HCT116 (cell line): ENCODE data around the gene MKNK1. TPM values are rescaled to one million over a fixed set of nuclear protein-coding genes. Genes with fewer than 3 reads are reported as not detected.

Experiments used
- ATAC-seq: fragments of 200-7000 bp; cut with Tn5 transposase; 2 replicates; pipeline ENCODE4 v1.9.1; 2020; ENCODE audit warnings: mild to moderate bottlenecking, moderate library complexity
- BruUV-seq: library from RNA; stranded (reverse); fragments of 400-500 nt; replicated peaks from 2 replicates; lab custom pipeline; 2021; lab: Mats Ljungman, UMichigan
- CTCF ChIA-PET: fragments of 300-600 bp; sonication (Branson Sonifier 250); formaldehyde crosslinking; loops from one replicate; lab custom pipeline; 2021; ENCODE audit warnings: antibody characterized with exemption; lab: Charles Lee
- POLR2A ChIA-PET: fragments of 300-600, 350-600 bp; sonication (Branson Sonifier 250); formaldehyde crosslinking; loops from one replicate; lab custom pipeline; 2021; ENCODE audit warnings: antibody characterized with exemption; lab: Charles Lee
- RAD21 ChIA-PET, 2 experiments: fragments of 300-600 bp; sonication (Branson Sonifier 250); formaldehyde crosslinking; loops; one replicate each; lab custom pipeline; 2023; ENCODE audit warnings: low total read pairs in 2 of 2; ENCODE audit not compliant: uncharacterized antibody in 2 of 2, unreplicated experiment in 2 of 2, low non-redundant PET in 1 of 2; lab: Charles Lee
- DNase-seq: peaks from one replicate; pipeline ENCODE4 v3.0.0-alpha.2; 2010; ENCODE audit warnings: low read depth, low spot score
- H2AFZ ChIP-seq: fragments of 200-600 bp; shearing (Covaris generic), sonication (generic); 2 replicates; pipeline ENCODE4 v1.6.1; 2017; ENCODE audit warnings: low read depth, mixed run types, mixed read lengths, antibody characterized with exemption, low read length; ENCODE audit not compliant: poor library complexity, severe bottlenecking
- H3K27ac ChIP-seq: 2 replicates; pipeline ENCODE4 v1.5.1; 2012; ENCODE audit warnings: low read depth, low read length
- H3K27me3 ChIP-seq: fragments of 200-600 bp; sonication (generic); 2 replicates; pipeline ENCODE4 v1.6.1; 2016; ENCODE audit warnings: mixed run types, low read length, mixed read lengths; ENCODE audit not compliant: insufficient read depth
- H3K36me3 ChIP-seq, 2 experiments: fragments of 200-500 bp in 1 of 2; fragments of 200-600 bp in 1 of 2; sonication (Bioruptor generic) in 1 of 2; sonication (generic) in 1 of 2; 2 replicates each; pipeline versions ENCODE4 v1.5.1 to v1.6.1; 2014 to 2016; ENCODE audit warnings: low read length in 2 of 2, inconsistent platforms in 1 of 2, mixed read lengths in 1 of 2, mixed run types in 1 of 2; ENCODE audit not compliant: insufficient read depth in 2 of 2, control insufficient read depth in 1 of 2
- H3K4me1 ChIP-seq, 2 experiments: fragments of 200-600 bp in 1 of 2; sonication (generic) in 1 of 2; 2 replicates each; pipeline versions ENCODE4 v1.5.1 to v1.6.1; 2012 to 2017; ENCODE audit warnings: low read length in 2 of 2, inconsistent platforms in 1 of 2, mild to moderate bottlenecking in 1 of 2, mixed read lengths in 1 of 2, mixed run types in 1 of 2, moderate library complexity in 1 of 2; ENCODE audit not compliant: insufficient read depth in 2 of 2, control insufficient read depth in 1 of 2
- H3K4me2 ChIP-seq: fragments of 200-600 bp; sonication (generic); 2 replicates; pipeline ENCODE4 v1.6.1; 2017; ENCODE audit warnings: mixed run types, low read length, mixed read lengths
- H3K4me3 ChIP-seq, 2 experiments: fragments of 200-600 bp in 1 of 2; sonication (generic) in 1 of 2; replicated peaks in 1 of 2; 2 replicates each; pipeline ENCODE4 v1.5.1; 2011 to 2016; ENCODE audit warnings: low read length in 2 of 2, control low read depth in 1 of 2, low read depth in 1 of 2, mild to moderate bottlenecking in 1 of 2, mixed read lengths in 1 of 2, mixed run types in 1 of 2
- H3K79me2 ChIP-seq: fragments of 200-600 bp; sonication (generic); 2 replicates; pipeline ENCODE4 v1.6.1; 2017; ENCODE audit warnings: mild to moderate bottlenecking, mixed run types, low read length, moderate library complexity, mixed read lengths; ENCODE audit not compliant: insufficient read depth
- H3K9ac ChIP-seq: fragments of 200-600 bp; sonication (generic); 2 replicates; pipeline ENCODE4 v1.6.1; 2016; ENCODE audit warnings: low read length, mixed read lengths
- H3K9me2 ChIP-seq: fragments of 200-600 bp; sonication (generic), shearing (Covaris generic); 2 replicates; pipeline ENCODE4 v1.6.1; 2017; ENCODE audit warnings: mixed run types, mild to moderate bottlenecking, moderate library complexity; ENCODE audit not compliant: insufficient read depth
- H3K9me3 ChIP-seq, 2 experiments: fragments of 200-500 bp in 1 of 2; fragments of 200-600 bp in 1 of 2; sonication (Bioruptor generic) in 1 of 2; sonication (generic) in 1 of 2; 2 replicates each; pipeline ENCODE4 v1.6.1; 2014 to 2017; ENCODE audit warnings: low read length in 2 of 2, mixed read lengths in 2 of 2, inconsistent platforms in 1 of 2, low read depth in 1 of 2, mild to moderate bottlenecking in 1 of 2, mixed run types in 1 of 2, moderate library complexity in 1 of 2; ENCODE audit not compliant: control insufficient read depth in 1 of 2, insufficient read depth in 1 of 2
- H4K20me1 ChIP-seq: fragments of 200-600 bp; sonication (generic), shearing (Covaris generic); 2 replicates; pipeline ENCODE4 v1.6.1; 2017; ENCODE audit warnings: mixed run types, mild to moderate bottlenecking, moderate library complexity; ENCODE audit not compliant: insufficient read depth
- CEBPB ChIP-seq: IDR thresholded peaks from 2 replicates; pipeline ENCODE4 v1.6.1; 2012; ENCODE audit warnings: low read depth
- FOSL1 ChIP-seq: IDR thresholded peaks from 2 replicates; pipeline ENCODE4 v1.6.1; 2012; ENCODE audit warnings: low read depth
- POLR2A ChIP-seq: IDR thresholded peaks from 2 replicates; pipeline ENCODE4 v1.7.0; 2011; ENCODE audit warnings: borderline replicate concordance; ENCODE audit not compliant: insufficient read depth, insufficient read length; ENCODE audit errors: extremely low read depth
- POLR2AphosphoS5 ChIP-seq: IDR thresholded peaks from 2 replicates; pipeline ENCODE4 v1.6.1; 2011; ENCODE audit warnings: mild to moderate bottlenecking, low read depth, low read length, moderate library complexity
- SP1 ChIP-seq: IDR thresholded peaks from 2 replicates; pipeline ENCODE4 v1.6.1; 2012; ENCODE audit warnings: low read depth
- TCF7L2 ChIP-seq: IDR thresholded peaks from 2 replicates; pipeline ENCODE4 v1.7.0; 2011; ENCODE audit warnings: borderline replicate concordance, inconsistent platforms; ENCODE audit not compliant: insufficient read depth, insufficient read length; ENCODE audit errors: extremely low read depth
- ZFX ChIP-seq: fragments of 450-650 bp; IDR thresholded peaks from 2 replicates; pipeline ENCODE4 v1.6.1; 2017
- intact Hi-C: fragments of 100-400 bp; cut with micrococcal nuclease; formaldehyde crosslinking; loops from 2 replicates; pipeline ENCODE4 v1.10.0; 2022
- total RNA-seq: library from RNA; stranded (reverse); gene quantifications from one replicate; pipeline ENCODE4 v1.2.1, GENCODE V29; 2021; ENCODE audit not compliant: unreplicated experiment
- TF ChIP-seq, protein P1 (sequence below), 3 experiments: fragments of 200-600 bp in 1 of 3; sonication (generic) in 1 of 3; IDR thresholded peaks in 2 of 3; conservative IDR thresholded peaks in 1 of 3; 2 replicates each; pipeline ENCODE4 v1.5.1; 2012 to 2017; ENCODE audit warnings: low read depth in 2 of 3, low read length in 2 of 3, antibody characterized with exemption in 1 of 3, borderline replicate concordance in 1 of 3, control low read depth in 1 of 3, mild to moderate bottlenecking in 1 of 3, mixed read lengths in 1 of 3, mixed run types in 1 of 3, moderate library complexity in 1 of 3; ENCODE audit not compliant: insufficient read depth in 1 of 3
- TF ChIP-seq, protein P2 (sequence below): IDR thresholded peaks from 2 replicates; pipeline ENCODE4 v1.6.1; 2012

The MKNK1 gene
- total RNA-seq, 1 experiment from 2014 or later = 30.9 TPM

DNA sequence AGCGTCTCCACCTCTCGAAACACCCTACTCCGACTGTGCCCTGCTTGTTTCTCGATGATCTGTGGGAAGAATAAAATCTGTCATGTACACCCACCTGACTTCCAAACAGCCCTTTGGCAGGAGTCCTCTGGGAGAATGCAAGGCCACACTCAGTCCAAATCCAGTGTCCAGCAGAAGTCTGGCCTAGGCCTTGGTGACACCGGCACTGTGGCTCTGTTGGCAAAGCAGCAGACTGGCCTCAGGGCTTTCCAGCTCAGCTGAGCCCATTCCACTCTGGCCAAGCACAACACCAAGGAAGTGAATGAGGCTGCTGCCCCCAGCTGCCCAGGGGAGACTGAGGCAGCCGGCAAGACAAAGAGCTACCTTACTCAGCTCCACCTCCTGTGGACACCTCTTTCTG, 27.5 kb downstream of the MKNK1 start:
- no peak overlapping the region for H2AFZ ChIP-seq
- BruUV-seq = no TSS peak
- no peak overlapping the region for H3K4me3 ChIP-seq
- ATAC-seq (no peak), DNase-seq (no peak)
- ChIA-PET POLR2A (no interaction called here), CTCF (no interaction called here), RAD21 (no interaction called here)
- H3K9ac ChIP-seq = no peak overlapping the region
- H3K79me2 ChIP-seq = no peaks in the 10 kb centered on the region
- H3K36me3 ChIP-seq = peaks cover 10 to 11% of the 10 kb centered on the region in 2 experiments; a peak in 2 of 4 replicates
- no peaks in the 10 kb centered on the region for H3K9me3 ChIP-seq
- TF ChIP-seq, protein P1, sequence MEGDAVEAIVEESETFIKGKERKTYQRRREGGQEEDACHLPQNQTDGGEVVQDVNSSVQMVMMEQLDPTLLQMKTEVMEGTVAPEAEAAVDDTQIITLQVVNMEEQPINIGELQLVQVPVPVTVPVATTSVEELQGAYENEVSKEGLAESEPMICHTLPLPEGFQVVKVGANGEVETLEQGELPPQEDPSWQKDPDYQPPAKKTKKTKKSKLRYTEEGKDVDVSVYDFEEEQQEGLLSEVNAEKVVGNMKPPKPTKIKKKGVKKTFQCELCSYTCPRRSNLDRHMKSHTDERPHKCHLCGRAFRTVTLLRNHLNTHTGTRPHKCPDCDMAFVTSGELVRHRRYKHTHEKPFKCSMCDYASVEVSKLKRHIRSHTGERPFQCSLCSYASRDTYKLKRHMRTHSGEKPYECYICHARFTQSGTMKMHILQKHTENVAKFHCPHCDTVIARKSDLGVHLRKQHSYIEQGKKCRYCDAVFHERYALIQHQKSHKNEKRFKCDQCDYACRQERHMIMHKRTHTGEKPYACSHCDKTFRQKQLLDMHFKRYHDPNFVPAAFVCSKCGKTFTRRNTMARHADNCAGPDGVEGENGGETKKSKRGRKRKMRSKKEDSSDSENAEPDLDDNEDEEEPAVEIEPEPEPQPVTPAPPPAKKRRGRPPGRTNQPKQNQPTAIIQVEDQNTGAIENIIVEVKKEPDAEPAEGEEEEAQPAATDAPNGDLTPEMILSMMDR (IDR thresholded peaks at IDR 0.05 in 2 of 3, conservative IDR thresholded peaks at IDR 0.05 in 1 of 3; ENCODE audit: borderline replicate concordance in 1 of 3, insufficient read depth in 1 of 3, low read depth in 2 of 3, low read length in 2 of 3) = no peak
- no peak for TF ChIP-seq CEBPB
- no peaks in the 10 kb centered on the region for H3K27me3 ChIP-seq
- no peaks in the 10 kb centered on the region for H3K9me2 ChIP-seq
- no peak overlapping the region for H3K27ac ChIP-seq
- no peak overlapping the region for H3K4me2 ChIP-seq
- no peaks in the 10 kb centered on the region for H4K20me1 ChIP-seq
- no peaks in the 10 kb centered on the region for H3K4me1 ChIP-seq
- intact Hi-C loops = no loop called here

- Histone ChIP-seq H2AFZ (no peak overlapping the region), H3K27me3 (no peaks in the 10 kb centered on the region), H3K4me3 (no peak overlapping the region), H3K36me3 (peaks cover 10 to 11% of the 10 kb centered on the region in 2 experiments; a peak in 1 of 4 replicates), H4K20me1 (no peaks in the 10 kb centered on the region), H3K4me2 (no peak overlapping the region), H3K9me2 (no peaks in the 10 kb centered on the region), H3K9me3 (no peaks in the 10 kb centered on the region), H3K4me1 (no peaks in the 10 kb centered on the region), H3K27ac (no peak overlapping the region), H3K79me2 (no peaks in the 10 kb centered on the region), H3K9ac (no peak overlapping the region)
- DNase-seq = no peak
- ChIA-PET RAD21 (no interaction called here), POLR2A (interaction anchor here (0.6 kb wide), 1 partner anchor 1265 kb away, joined by 3 read pairs; no protein-coding TSS in a partner anchor), CTCF (no interaction called here)
- TF ChIP-seq TCF7L2 (no peak), POLR2A (no peak), CEBPB (no peak), FOSL1 (no peak), POLR2AphosphoS5 (no peak), SP1 (no peak), ZFX (no peak)
- TF ChIP-seq, protein P1 (IDR thresholded peaks at IDR 0.05 in 2 of 3, conservative IDR thresholded peaks at IDR 0.05 in 1 of 3; ENCODE audit: borderline replicate concordance in 1 of 3, insufficient read depth in 1 of 3, low read depth in 2 of 3, low read length in 2 of 3) = no peak
- TF ChIP-seq, protein P2, sequence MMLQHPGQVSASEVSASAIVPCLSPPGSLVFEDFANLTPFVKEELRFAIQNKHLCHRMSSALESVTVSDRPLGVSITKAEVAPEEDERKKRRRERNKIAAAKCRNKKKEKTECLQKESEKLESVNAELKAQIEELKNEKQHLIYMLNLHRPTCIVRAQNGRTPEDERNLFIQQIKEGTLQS = no peak
- ATAC-seq = no peak
- intact Hi-C loops = no loop called here
- no TSS peak for BruUV-seq
Observed at GRCh38 chr1:46575778-46576177, 28.3 kb downstream of the MKNK1 start.
